NT2/D1 (cell line): Measurements from ENCODE around the gene MRPL2.
"Not testable (repeated sequence)": the region's sequence is repeated elsewhere in the genome, so short reads cannot be mapped to it uniquely, and the experiment has no call there.

Experiments used
- DNase-seq: peaks from one replicate; pipeline ENCODE4 v3.0.0-alpha.2; 2011; ENCODE audit warnings: low read depth, low spot score
- H3K27me3 ChIP-seq: 2 replicates; pipeline ENCODE4 v1.6.0; 2011; ENCODE audit warnings: mild to moderate bottlenecking; ENCODE audit not compliant: insufficient read length, insufficient read depth
- H3K36me3 ChIP-seq: 2 replicates; pipeline ENCODE4 v1.6.1; 2011; ENCODE audit warnings: mild to moderate bottlenecking, low read length, mixed read lengths; ENCODE audit not compliant: insufficient read depth, insufficient read length
- H3K4me1 ChIP-seq: 2 replicates; pipeline ENCODE4 v1.5.1; 2011; ENCODE audit not compliant: insufficient read depth, insufficient read length
- H3K4me3 ChIP-seq: 2 replicates; pipeline ENCODE4 v1.5.1; 2011; ENCODE audit warnings: low read depth; ENCODE audit not compliant: insufficient read length
- H3K9ac ChIP-seq: 2 replicates; pipeline ENCODE4 v1.6.0; 2011; ENCODE audit warnings: low read depth; ENCODE audit not compliant: insufficient read length
- H3K9me3 ChIP-seq: 2 replicates; pipeline ENCODE4 v1.5.1; 2011; ENCODE audit warnings: mild to moderate bottlenecking, low read length; ENCODE audit not compliant: insufficient read depth
- SUZ12 ChIP-seq: IDR thresholded peaks from 2 replicates; pipeline ENCODE4 v1.6.1; 2011; ENCODE audit not compliant: insufficient read length, insufficient read depth; ENCODE audit errors: extremely low read depth
- YY1 ChIP-seq: IDR thresholded peaks from 2 replicates; pipeline ENCODE4 v1.6.1; 2011; ENCODE audit not compliant: insufficient read length, insufficient read depth
- ZNF274 ChIP-seq: IDR thresholded peaks from 2 replicates; pipeline ENCODE4 v1.6.1; 2011; ENCODE audit warnings: mild to moderate bottlenecking, low read depth, low read length

The MRPL2 gene

DNA sequence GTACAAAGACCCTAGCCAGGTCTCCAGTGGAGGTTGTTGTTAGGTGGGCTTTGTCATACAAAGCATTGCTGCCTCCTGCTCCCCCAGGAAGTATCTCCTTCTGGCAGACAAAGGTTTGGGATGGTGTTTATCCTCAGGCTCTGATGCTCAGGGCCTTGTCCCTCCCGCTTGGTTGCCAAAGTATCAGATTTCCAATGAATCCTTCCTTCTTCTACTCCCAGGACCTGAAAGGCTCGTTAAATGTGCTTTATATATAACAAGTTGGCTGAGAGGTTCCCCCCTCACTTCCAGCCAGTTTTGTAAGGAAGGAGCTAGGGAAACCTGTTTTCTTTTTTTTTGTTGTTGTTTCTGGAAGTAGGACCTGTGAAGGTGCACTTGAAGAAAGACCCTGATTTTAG lies 31.3 kb upstream of the MRPL2 start:
- no peak overlapping the region for H3K4me3 ChIP-seq
- H3K9ac ChIP-seq, result peak overlapping the region; percentile 51
- TF ChIP-seq YY1 (no peak), ZNF274 (no peak), SUZ12 (no peak)
- no peaks in the 10 kb centered on the region for H3K27me3 ChIP-seq
- no peaks in the 10 kb centered on the region for H3K4me1 ChIP-seq
- no peaks in the 10 kb centered on the region for H3K9me3 ChIP-seq
- DNase-seq, result no peak
- no peaks in the 10 kb centered on the region for H3K36me3 ChIP-seq

GRCh38 chr6:43089874-43090558 lies 30.8 kb upstream of the MRPL2 start:
- DNase-seq, result no peak
- Histone ChIP-seq H3K4me3 (no peak overlapping the region), H3K36me3 (no peaks in the 10 kb centered on the region), H3K9ac (peak overlapping the region; percentile 54), H3K27me3 (no peaks in the 10 kb centered on the region), H3K4me1 (no peaks in the 10 kb centered on the region), H3K9me3 (no peaks in the 10 kb centered on the region)
- no peak for TF ChIP-seq YY1
- no peak for TF ChIP-seq ZNF274
- no peak for TF ChIP-seq SUZ12

- no peak for DNase-seq
- TF ChIP-seq SUZ12, result no peak
- no peak for TF ChIP-seq YY1
- TF ChIP-seq ZNF274, result no peak
- Histone ChIP-seq H3K4me1 (no peaks in the 10 kb centered on the region), H3K9me3 (no peaks in the 10 kb centered on the region), H3K4me3 (no peak overlapping the region), H3K27me3 (no peaks in the 10 kb centered on the region), H3K36me3 (no peaks in the 10 kb centered on the region), H3K9ac (peak overlapping the region; percentile 54)
Observed at GRCh38 chr6:43089467-43089866, 30.2 kb upstream of the MRPL2 start.

DNA sequence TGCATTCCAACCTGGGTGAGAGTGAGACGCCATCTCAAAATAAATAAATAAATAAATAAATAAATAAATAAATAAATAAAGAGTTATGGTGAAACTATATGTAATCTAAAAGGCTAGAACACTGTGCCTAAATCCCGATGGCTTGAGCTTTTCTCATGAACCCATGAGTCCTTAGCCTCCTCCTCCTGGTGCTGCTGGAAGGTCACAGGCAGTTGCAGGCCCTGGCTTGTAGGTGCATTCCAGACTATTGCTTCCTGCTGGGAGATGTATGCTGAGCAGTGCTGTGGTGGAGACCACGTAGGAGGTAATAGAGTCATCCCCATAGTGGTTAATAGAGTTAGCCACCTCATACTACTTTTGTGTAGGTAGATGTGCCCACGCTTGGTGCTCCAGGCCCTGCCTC lies 29.4 kb upstream of the MRPL2 start:
- H3K4me1 ChIP-seq, result no peaks in the 10 kb centered on the region
- H3K9ac ChIP-seq, result no peak overlapping the region
- H3K27me3 ChIP-seq, result no peaks in the 10 kb centered on the region
- DNase-seq, result no peak
- no peaks in the 10 kb centered on the region for H3K9me3 ChIP-seq
- H3K36me3 ChIP-seq, result no peaks in the 10 kb centered on the region
- no peak overlapping the region for H3K4me3 ChIP-seq
- TF ChIP-seq ZNF274 (no peak), YY1 (no peak), SUZ12 (no peak)

DNA sequence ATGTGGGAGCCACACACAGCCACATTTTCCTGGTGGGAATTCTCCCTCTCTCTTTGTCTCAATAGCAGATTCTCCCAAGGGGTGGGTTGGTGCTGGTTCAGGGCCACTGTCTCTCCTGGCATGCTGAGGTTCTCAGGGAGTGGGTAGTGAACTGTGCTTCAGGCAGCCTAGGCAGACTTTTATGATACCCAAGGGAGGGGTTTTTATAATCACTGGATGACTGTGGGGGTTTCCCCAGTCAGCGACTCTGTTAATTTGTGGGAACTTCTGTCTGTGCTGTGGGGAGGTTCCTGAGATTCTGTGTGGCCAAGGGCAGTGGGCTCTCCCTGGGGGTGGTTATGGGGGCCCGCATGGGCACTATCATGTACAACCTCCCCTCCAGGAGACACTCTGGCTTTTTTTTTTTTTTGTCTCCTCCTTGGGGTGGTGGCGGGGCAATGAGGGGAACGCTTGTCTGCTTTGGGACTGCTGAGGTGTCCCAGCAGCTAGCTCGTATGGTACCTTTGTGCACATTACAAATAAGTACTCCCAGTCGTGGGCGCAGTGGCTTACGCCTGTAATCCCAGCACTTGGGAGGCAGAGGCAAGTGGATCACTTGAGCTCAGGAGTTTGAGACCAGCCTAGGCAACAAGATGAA lies 26.9 kb upstream of the MRPL2 start:
- no peaks in the 10 kb centered on the region for H3K9me3 ChIP-seq
- TF ChIP-seq YY1, result no peak
- no peak for TF ChIP-seq SUZ12
- no peak for TF ChIP-seq ZNF274
- H3K4me3 ChIP-seq, result no peak overlapping the region
- peaks cover 3% of the 10 kb centered on the region for H3K4me1 ChIP-seq
- no peaks in the 10 kb centered on the region for H3K27me3 ChIP-seq
- DNase-seq, result no peak
- no peak overlapping the region for H3K9ac ChIP-seq
- H3K36me3 ChIP-seq, result peaks cover 1% of the 10 kb centered on the region

DNA sequence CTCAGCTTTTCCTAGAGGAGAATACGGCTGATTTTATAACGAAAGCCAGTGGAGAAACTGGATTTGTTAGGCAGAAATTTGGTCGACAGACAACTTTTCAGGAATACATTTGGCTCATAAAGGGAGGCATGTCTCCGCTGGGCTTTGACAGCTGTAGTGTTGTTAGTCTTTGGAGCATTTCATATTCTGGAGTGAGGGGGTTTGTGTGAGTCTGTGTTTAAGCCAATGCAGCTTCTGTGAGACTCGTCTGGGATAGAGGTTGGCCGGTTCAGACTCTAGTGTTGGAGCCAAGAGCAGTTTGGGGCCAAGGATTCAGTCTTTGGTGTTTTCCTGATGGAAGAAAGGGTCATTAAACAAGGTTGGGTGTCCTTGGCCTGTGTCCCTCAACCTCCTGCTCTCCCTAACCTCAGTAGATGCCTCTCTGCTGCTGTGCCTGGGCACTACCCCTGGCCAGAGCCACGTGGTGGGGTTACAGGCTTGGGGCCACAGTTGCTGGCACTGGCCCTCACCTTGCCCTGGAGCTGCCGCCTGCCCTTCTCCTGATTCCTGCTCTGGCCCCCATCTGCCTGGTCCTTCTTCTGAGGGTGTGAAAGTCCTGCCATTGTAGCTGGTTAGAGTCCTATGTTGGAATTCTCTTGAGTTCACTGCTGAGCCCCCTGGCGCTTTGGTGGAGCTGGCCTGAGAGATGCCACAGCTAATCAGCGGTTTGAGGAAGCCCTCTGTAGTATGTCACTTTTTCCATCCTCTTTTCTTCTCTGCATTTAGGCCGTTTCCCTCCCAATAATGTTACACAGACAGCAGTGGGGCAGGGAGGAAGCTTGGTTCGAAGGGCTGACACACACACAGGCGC lies 23.8 kb upstream of the MRPL2 start:
- TF ChIP-seq YY1 (no peak), ZNF274 (no peak), SUZ12 (no peak)
- DNase-seq, result no peak
- Histone ChIP-seq H3K4me1 (peaks cover 5% of the 10 kb centered on the region), H3K9me3 (no peaks in the 10 kb centered on the region), H3K27me3 (no peaks in the 10 kb centered on the region), H3K9ac (no peak overlapping the region), H3K36me3 (peaks cover 9% of the 10 kb centered on the region), H3K4me3 (no peak overlapping the region)

GRCh38 chr6:43081922-43082321 lies 22.7 kb upstream of the MRPL2 start:
- not testable (repeated sequence) for H3K9ac ChIP-seq, H3K4me1 ChIP-seq, H3K27me3 ChIP-seq, H3K4me3 ChIP-seq, H3K9me3 ChIP-seq, DNase-seq
- H3K36me3 ChIP-seq, result peaks cover 11% of the 10 kb centered on the region
